Ovary (tissue), 9 donors: ENCODE results near the gene ZNF197. TPM values are rescaled to one million over a fixed set of nuclear protein-coding genes. Genes with fewer than 3 reads are reported as not detected.

ENCODE experiments used
- DNase-seq, 5 donors: peaks; one replicate each; pipeline ENCODE4 v3.0.0-alpha.2; 2019 to 2020
- H3K27ac ChIP-seq, 2 donors: fragments of 200-600 bp; one replicate each; pipeline versions ENCODE4 v1.5.1 to v1.8.0; 2019 to 2022
- H3K27me3 ChIP-seq: fragments of 200-600 bp; one replicate; pipeline ENCODE4 v1.8.0; 2022
- H3K36me3 ChIP-seq: fragments of 200-600 bp; sonication (generic); one replicate; pipeline ENCODE4 v1.5.1; 2019
- H3K4me1 ChIP-seq: one replicate; pipeline ENCODE4 v1.8.1; 2013; ENCODE audit warnings: mild to moderate bottlenecking, moderate library complexity; ENCODE audit not compliant: insufficient read depth
- H3K4me3 ChIP-seq: fragments of 200-600 bp; sonication (generic); one replicate; pipeline ENCODE4 v1.5.1; 2017
- H3K9me3 ChIP-seq, 2 donors: fragments of 200-600 bp in 1 of 2; sonication (generic) in 1 of 2; one replicate each; pipeline versions ENCODE4 v1.5.1 to v1.8.1; 2013 to 2019; ENCODE audit warnings: mild to moderate bottlenecking in 1 of 2, moderate library complexity in 1 of 2
- CTCF ChIP-seq, 3 donors: fragments of 450-650 bp in 2 of 3; fragments of 200-600 bp in 1 of 3; IDR thresholded peaks; one replicate each; pipeline versions ENCODE4 v1.5.1 to v1.8.0; 2016 to 2022; ENCODE audit warnings: antibody characterized with exemption in 3 of 3, mild to moderate bottlenecking in 1 of 3
- EP300 ChIP-seq: sonication (generic); formaldehyde crosslinking; IDR thresholded peaks from one replicate; pipeline ENCODE4 v1.6.1; 2017; ENCODE audit warnings: antibody characterized with exemption
- POLR2A ChIP-seq: fragments of 450-650 bp; IDR thresholded peaks from one replicate; pipeline ENCODE4 v1.6.1; 2017; ENCODE audit warnings: antibody characterized with exemption, mild to moderate bottlenecking, moderate library complexity
- WGBS, 3 donors: extraction: QIAGEN DNeasy Blood & Tissue Kit in 1 of 3; methylation state at CpG; one replicate each; pipeline versions ENCODE4 v1.1.5 to v1.1.7; 2013 to 2017; 5-methylcytosine and 5-hydroxymethylcytosine counted together
- intact Hi-C, 4 donors: fragments of 100-400 bp; cut with DNase I; formaldehyde crosslinking; loops; one replicate each; pipeline versions ENCODE4 v1.11.0 to v1.15.1; 2022 to 2023
- polyA plus RNA-seq, 2 donors: library from polyadenylated mRNA; stranded (reverse); fragments of 200-250 nt in 1 of 2; fragments of 350-450 nt in 1 of 2; fragmentation: Illumina TruSeq in 1 of 2; extraction: RNeasy Lipid Tissue Mini Kit (QIAGEN cat#74804) in 1 of 2; gene quantifications; one replicate each; pipeline ENCODE4 v1.2.3, GENCODE V29; 2013 to 2014
- total RNA-seq, 7 donors: library from RNA; depleted of rRNA in 2 of 7; stranded (reverse); fragments of >200 nt in 2 of 7; fragmentation: NEBNext Ultra II Directional in 3 of 7; extraction: Animal tissue kit (Norgen Biotek cat#: 25700) in 3 of 7; gene quantifications; one replicate each; pipeline versions ENCODE4 v1.1.0 to v1.2.4, GENCODE V29; 2016 to 2023
- donor health status: DM: no; HTN: no; CAD: no; lungs with moderate emphysema.
- donor health status: DM: no; HTN: no; CAD: no.
- donor health status: Bipolar disorder and iron deficiency.
- donor health status: DM: yes; HTN: yes; CAD: no.
- donor health status: DM: no; HTN: no; CAD: no.
- donor health status: DM: yes; HTN: yes; CAD: no.

The ZNF197 gene
- total and polyA plus RNA-seq, 9 donors: 11.3 to 27.0 (median 18.9) TPM

- H3K9me3 ChIP-seq: peaks cover 0 to 7% of the 10 kb centered on the region in 2 donors
- peak overlapping the region; percentile 67 for H3K4me3 ChIP-seq
- no peaks in the 10 kb centered on the region for H3K36me3 ChIP-seq
- H3K4me1 ChIP-seq: peaks cover 5% of the 10 kb centered on the region
- H3K27me3 ChIP-seq: no peaks in the 10 kb centered on the region
- TF ChIP-seq EP300 (no peak), POLR2A (no peak), CTCF (IDR thresholded peaks at IDR 0.05) (no peak)
- WGBS, 3 donors: 1 to 2% (median 2%) methylated on average over 48 of the region's 48 CpGs
- intact Hi-C loops: no loop called here
- no peak overlapping the region for H3K27ac ChIP-seq
- DNase-seq: peak; percentile 59 to 78 (median 71)
Observed at GRCh38 chr3:44685128-44685800, 60.4 kb downstream of the ZNF197 start.

- Histone ChIP-seq H3K9me3 (peaks cover 0 to 7% of the 10 kb centered on the region in 2 donors), H3K36me3 (no peaks in the 10 kb centered on the region), H3K27ac (no peak overlapping the region), H3K4me3 (no peak overlapping the region), H3K27me3 (no peaks in the 10 kb centered on the region), H3K4me1 (peaks cover 5% of the 10 kb centered on the region)
- TF ChIP-seq POLR2A: no peak
- no peak for TF ChIP-seq CTCF (IDR thresholded peaks at IDR 0.05)
- TF ChIP-seq EP300: no peak
- 58 to 66% (median 61%) methylated on average over 1 of the region's 1 CpG for WGBS, 3 donors
- intact Hi-C loops: no loop called here
- DNase-seq: no peak
Observed at GRCh38 chr3:44687898-44688297, 63.1 kb downstream of the ZNF197 start.

Other genes with a start within 250 kb of the ZNF197 start
- 10 to 100 TPM in 5 of 7 donors, 1 to 10 TPM in 2; 5.2 to 30.3 (median 25.9) TPM for gene ZNF445, start 147.4 kb upstream of the ZNF197 start, total RNA-seq
- gene ZNF445, start 147.4 kb upstream of the ZNF197 start, polyA plus RNA-seq: 10 to 100 TPM in 1 of 2 donors, 1 to 10 TPM in 1; 6.7 to 11.6 TPM
- 10 to 100 TPM in 2 of 7 donors, 1 to 10 TPM in 5; 5.5 to 10.7 (median 7.7) TPM for gene ZKSCAN7, start 69.8 kb upstream of the ZNF197 start, total RNA-seq
- 1 to 10 TPM; 4.9 to 7.8 TPM for gene ZKSCAN7, start 69.8 kb upstream of the ZNF197 start, polyA plus RNA-seq
- 10 to 100 TPM in 5 of 7 donors, 1 to 10 TPM in 2; 4.6 to 18.4 (median 12.5) TPM for gene ZNF660, start 40.1 kb upstream of the ZNF197 start, total RNA-seq
- 1 to 10 TPM; 4.5 to 6.7 TPM for gene ZNF660, start 40.1 kb upstream of the ZNF197 start, polyA plus RNA-seq
- gene ZNF35, start 23.7 kb downstream of the ZNF197 start, total RNA-seq: 10 to 100 TPM in 1 of 7 donors, 1 to 10 TPM in 6; 4.4 to 14.2 (median 7.2) TPM
- 1 to 10 TPM; 2.7 to 5.4 TPM for gene ZNF35, start 23.7 kb downstream of the ZNF197 start, polyA plus RNA-seq
- gene ZNF502, start 87.6 kb downstream of the ZNF197 start, total RNA-seq: 10 to 100 TPM in 2 of 7 donors, 1 to 10 TPM in 5; 6.1 to 11.2 (median 8.3) TPM
- gene ZNF502, start 87.6 kb downstream of the ZNF197 start, polyA plus RNA-seq: 1 to 10 TPM; 4.1 to 5.5 TPM
- 1 to 10 TPM; 2.0 to 9.0 (median 5.8) TPM for gene ZNF501, start 104.6 kb downstream of the ZNF197 start, total RNA-seq
- gene ZNF501, start 104.6 kb downstream of the ZNF197 start, polyA plus RNA-seq: 1 to 10 TPM; 3.3 to 3.4 TPM
- gene KIAA1143, start 136.6 kb downstream of the ZNF197 start, total RNA-seq: 10 to 100 TPM; 23.7 to 55.4 (median 37.3) TPM
- gene KIAA1143, start 136.6 kb downstream of the ZNF197 start, polyA plus RNA-seq: 10 to 100 TPM; 22.4 to 44.6 TPM
- gene KIF15, start 136.8 kb downstream of the ZNF197 start, total RNA-seq: under 1 TPM in 6 of 7 donors, not detected in 1; 0.15 to 0.99 (median 0.37) TPM
- gene KIF15, start 136.8 kb downstream of the ZNF197 start, polyA plus RNA-seq: under 1 TPM; 0.31 to 0.35 TPM
- 10 to 100 TPM; 11.2 to 24.0 (median 14.6) TPM for gene TMEM42, start 236.9 kb downstream of the ZNF197 start, total RNA-seq
- gene TMEM42, start 236.9 kb downstream of the ZNF197 start, polyA plus RNA-seq: 10 to 100 TPM; 11.8 to 27.5 TPM
- gene TGM4, start 249.6 kb downstream of the ZNF197 start, total RNA-seq: not detected
- not detected for gene TGM4, start 249.6 kb downstream of the ZNF197 start, polyA plus RNA-seq